Measurements from ENCODE around the gene SDHB. TPM values are rescaled to one million over a fixed set of nuclear protein-coding genes. Genes with fewer than 3 reads are reported as not detected.

Gene SDHB
- total and polyA plus RNA-seq, 9 of the 15 experiments (the other 6 are each of a cell fraction or from before 2014, with no cell fraction given) = 207 to 554 (median 365) TPM

- peak; percentile 83 for TF ChIP-seq PKNOX1 (IDR thresholded peaks at IDR 0.05)
- TF ChIP-seq, protein P1, sequence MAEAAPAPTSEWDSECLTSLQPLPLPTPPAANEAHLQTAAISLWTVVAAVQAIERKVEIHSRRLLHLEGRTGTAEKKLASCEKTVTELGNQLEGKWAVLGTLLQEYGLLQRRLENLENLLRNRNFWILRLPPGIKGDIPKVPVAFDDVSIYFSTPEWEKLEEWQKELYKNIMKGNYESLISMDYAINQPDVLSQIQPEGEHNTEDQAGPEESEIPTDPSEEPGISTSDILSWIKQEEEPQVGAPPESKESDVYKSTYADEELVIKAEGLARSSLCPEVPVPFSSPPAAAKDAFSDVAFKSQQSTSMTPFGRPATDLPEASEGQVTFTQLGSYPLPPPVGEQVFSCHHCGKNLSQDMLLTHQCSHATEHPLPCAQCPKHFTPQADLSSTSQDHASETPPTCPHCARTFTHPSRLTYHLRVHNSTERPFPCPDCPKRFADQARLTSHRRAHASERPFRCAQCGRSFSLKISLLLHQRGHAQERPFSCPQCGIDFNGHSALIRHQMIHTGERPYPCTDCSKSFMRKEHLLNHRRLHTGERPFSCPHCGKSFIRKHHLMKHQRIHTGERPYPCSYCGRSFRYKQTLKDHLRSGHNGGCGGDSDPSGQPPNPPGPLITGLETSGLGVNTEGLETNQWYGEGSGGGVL (CRISPR knock-in tag; IDR thresholded peaks at IDR 0.05) = no peak
- TF ChIP-seq NR3C1 (CRISPR knock-in tag; IDR thresholded peaks at IDR 0.05) = no peak
- no peak for TF ChIP-seq E2F3 (CRISPR knock-in tag; IDR thresholded peaks at IDR 0.05)
- peak; percentile 83 for TF ChIP-seq ZFX (CRISPR knock-in tag; IDR thresholded peaks at IDR 0.05)
- TF ChIP-seq BMI1 (IDR thresholded peaks at IDR 0.05; ENCODE audit: low read length) = no peak
- TF ChIP-seq MEF2D (tag; conservative IDR thresholded peaks at IDR 0.05; ENCODE audit: low read depth) = no peak
- no peak for TF ChIP-seq CBX5 (IDR thresholded peaks at IDR 0.05; ENCODE audit: borderline replicate concordance, low read depth)
- no peak for TF ChIP-seq ZNF79 (CRISPR knock-in tag; IDR thresholded peaks at IDR 0.05; ENCODE audit: low read depth)
- TF ChIP-seq RBBP5 (IDR thresholded peaks at IDR 0.05; ENCODE audit: borderline replicate concordance, insufficient read depth, low read length, poor library complexity, severe bottlenecking) = peak; percentile 63
- no peak for TF ChIP-seq ZNF766 (CRISPR knock-in tag; conservative IDR thresholded peaks at IDR 0.05)
- TF ChIP-seq RBM17 (IDR thresholded peaks at IDR 0.05; ENCODE audit: borderline replicate concordance, low read depth, low read length) = no peak
- TF ChIP-seq ZBTB17 (CRISPR knock-in tag; IDR thresholded peaks at IDR 0.05) = peak; percentile 73
- TF ChIP-seq NFIC (IDR thresholded peaks at IDR 0.05) = no peak
- TF ChIP-seq RB1 (IDR thresholded peaks at IDR 0.05; ENCODE audit: low read depth) = peak; percentile 82
- no peak for TF ChIP-seq ZNF408 (CRISPR knock-in tag; IDR thresholded peaks at IDR 0.05; ENCODE audit: low read depth)
- no peak for TF ChIP-seq ZNF668 (CRISPR knock-in tag; IDR thresholded peaks at IDR 0.05)
- 0 out of 2 replicates have a peak, but pooled peaks have one; percentile 18 for TF ChIP-seq L3MBTL2 (IDR thresholded peaks at IDR 0.05)
- TF ChIP-seq MEF2A (IDR thresholded peaks at IDR 0.05; ENCODE audit: control insufficient read depth, low read depth, low read length) = no peak
- no peak for TF ChIP-seq ZNF121 (CRISPR knock-in tag; conservative IDR thresholded peaks at IDR 0.05)
- peak; percentile 27; the same call in 1 of the 2 replicates for TF ChIP-seq ARID4B (CRISPR knock-in tag; IDR thresholded peaks at IDR 0.05)
Observed at GRCh38 chr1:17053685-17054410, at the start of gene SDHB (continued).
